Embryonic facial prominence (tissue), 1 donor: ENCODE results near the gene MICAL3.

Source experiments
- DNase-seq: peaks from one replicate; pipeline ENCODE4 v3.0.0-alpha.2; 2016; ENCODE audit errors: extremely low spot score

Gene MICAL3

DNA sequence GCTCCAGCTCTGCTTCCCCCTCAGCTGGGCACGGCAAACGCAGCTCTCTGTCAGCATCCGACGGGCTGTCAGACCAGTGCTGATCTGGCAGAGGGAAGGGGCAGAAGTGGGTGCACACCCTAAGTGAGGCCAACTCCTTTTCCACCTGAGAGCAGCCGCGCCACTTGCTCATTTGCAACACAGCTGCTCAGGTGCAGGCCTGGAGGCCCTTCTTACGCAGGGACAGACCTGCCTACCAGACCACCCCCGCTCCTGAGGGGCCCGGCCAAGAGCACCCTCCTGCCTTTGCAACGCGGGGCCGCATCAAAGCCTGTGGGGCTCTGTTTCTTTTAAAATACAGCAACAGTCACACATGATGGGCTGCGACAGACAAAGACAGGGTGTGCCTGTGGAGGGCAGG lies 202.3 kb downstream of the MICAL3 start:
- DNase-seq: no peak

DNA sequence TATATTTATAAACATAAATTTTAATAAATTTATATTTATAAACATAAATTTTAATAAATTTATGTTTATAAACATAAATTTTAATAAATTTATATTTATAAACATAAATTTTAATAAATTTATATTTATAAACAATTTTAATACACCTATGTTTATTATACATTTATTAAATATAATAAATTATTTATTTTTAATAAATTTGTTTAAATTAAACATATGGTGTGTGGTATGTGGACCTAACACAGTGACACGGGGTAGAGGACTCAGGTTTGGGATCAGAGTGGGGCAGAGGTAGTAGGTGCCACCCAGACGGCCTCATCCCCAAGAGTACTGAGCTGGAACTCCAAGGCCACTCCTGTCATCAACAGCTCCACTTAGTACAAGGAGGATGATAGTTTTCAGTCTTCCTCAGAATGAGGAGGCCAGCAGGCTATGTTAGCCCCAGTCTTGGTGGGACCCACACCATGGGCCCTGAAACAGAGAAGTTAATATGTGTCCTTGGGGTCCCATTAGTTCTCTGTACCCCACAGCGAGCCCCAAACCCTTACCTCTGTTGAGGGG lies 203.4 kb downstream of the MICAL3 start:
- DNase-seq: no peak

GRCh38 chr22:17818649-17819048 lies 205.7 kb downstream of the MICAL3 start:
- DNase-seq: no peak

- DNase-seq: no peak
Measured at GRCh38 chr22:17818180-17818579, 206.2 kb downstream of the MICAL3 start.

DNA sequence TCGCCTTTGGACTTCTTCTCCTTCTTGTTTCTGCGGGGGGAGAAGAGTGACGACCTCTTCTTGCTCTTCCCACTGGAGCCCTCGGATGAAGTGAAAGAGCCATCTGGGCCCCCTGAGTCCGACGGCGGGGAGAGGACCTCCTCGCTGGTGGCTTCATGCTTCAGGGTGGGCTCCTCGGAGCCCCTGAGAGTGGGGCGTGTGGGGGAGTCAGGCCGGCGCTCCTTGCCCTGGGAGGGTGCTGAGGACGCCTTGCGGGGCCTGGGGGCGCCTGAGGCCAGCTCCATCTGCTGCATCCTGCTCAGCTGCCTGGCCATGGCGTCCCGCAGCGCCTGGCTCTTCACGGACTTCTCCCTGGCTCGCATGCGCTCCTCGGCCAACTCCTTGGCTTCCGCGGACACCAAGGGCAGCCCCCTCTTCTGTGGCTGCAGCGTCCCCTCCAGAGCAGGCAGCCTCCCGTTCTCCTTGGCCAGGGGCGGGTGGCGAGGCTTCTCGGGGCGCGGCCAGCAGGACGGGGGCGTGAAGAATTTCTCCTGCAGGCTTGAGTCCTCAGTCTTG lies 206.8 kb downstream of the MICAL3 start:
- DNase-seq: no peak

DNA sequence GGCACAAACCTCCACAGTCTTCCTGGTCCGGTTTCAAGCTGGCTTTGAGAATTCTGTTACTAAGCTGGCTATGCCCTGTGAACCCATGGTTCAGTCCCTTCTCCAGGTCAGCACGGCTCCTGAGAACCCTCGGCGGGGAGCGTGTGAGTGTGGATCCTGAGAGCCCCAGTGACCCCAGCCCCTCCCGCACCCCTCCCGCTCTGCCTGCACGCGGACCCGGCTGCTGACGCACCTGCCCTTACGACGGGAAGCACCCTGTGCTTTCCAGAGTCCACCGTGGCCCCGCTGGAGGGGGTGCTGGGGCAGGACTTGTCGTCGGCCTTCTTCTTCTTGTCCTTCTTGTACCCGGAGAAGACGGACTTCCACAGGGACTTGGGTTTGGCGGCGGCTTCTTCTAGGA lies 207.3 kb downstream of the MICAL3 start:
- DNase-seq: no peak

- no peak for DNase-seq
Measured at GRCh38 chr22:17816649-17817048, 207.7 kb downstream of the MICAL3 start.

- DNase-seq: no peak
Measured at GRCh38 chr22:17815703-17816254, 208.6 kb downstream of the MICAL3 start.

DNA sequence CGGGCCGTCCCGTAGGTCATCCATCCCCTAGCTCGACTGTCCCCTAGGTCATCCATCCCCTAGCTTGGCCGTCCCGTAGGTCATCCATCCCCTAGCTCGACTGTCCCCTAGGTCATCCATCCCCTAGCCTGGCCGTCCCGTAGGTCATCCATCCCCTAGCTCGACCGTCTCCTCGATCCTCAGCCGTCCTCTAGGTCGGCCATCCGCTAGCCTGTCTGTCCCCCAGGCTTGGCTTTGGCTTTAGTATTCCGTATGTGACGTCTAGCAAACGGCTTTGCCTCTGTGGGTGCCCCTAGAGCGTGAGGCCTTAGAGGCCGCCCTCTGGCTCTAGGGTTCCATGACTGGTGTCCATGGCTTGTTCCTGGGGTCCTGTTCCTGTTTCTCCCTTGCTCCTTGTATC lies 209.5 kb downstream of the MICAL3 start:
- no peak for DNase-seq

- no peak for DNase-seq
Measured at GRCh38 chr22:17814084-17814483, 210.3 kb downstream of the MICAL3 start.

DNA sequence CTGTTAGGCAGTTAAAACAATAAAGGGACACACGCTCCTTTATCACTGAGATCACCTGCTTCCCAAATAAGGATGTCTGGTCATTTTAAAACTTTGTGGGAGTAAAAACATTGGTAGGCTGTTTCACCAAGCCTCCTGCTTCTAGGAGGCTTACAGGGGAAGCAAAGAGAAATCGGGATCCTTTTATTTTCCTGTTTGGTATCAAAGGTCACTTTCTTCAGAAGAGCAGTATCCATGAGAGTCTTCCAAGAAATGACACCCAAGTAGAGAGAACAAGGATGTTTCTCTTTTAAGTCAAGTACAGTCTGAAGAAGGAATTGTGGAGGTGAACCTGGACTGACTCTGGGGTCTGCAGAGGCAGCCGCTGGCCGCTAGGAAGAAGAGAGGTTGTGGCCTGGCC lies 213.2 kb downstream of the MICAL3 start:
- no peak for DNase-seq

DNA sequence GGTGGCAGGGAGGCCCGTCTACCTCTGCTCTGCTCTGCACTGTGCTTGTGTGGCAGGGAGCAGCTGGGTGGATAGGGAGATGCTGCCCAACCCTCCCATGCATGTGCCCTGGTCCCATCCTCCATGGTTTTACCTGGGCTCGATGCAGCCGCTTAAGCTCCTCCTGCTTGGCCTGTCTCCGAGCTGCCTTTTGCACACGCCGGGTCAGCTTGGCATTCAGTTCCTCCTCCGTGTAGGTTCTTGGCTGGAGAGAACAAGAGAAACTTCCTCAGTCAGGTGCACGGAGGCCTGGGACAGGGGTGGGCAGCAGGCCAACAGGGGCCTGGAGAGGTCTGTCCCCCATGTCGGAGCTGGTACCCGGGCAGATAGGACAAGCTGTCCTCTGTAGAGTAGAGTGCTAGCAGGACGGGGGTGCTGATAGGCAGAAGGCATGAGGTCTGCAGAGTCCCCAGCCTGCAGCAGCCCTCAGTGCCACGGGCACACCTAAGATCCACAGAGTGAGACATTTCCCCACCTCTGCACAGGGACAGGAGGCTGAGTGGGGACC lies 213.7 kb downstream of the MICAL3 start:
- DNase-seq: no peak

- DNase-seq: no peak
Measured at GRCh38 chr22:17808693-17809403, 215.5 kb downstream of the MICAL3 start.

DNA sequence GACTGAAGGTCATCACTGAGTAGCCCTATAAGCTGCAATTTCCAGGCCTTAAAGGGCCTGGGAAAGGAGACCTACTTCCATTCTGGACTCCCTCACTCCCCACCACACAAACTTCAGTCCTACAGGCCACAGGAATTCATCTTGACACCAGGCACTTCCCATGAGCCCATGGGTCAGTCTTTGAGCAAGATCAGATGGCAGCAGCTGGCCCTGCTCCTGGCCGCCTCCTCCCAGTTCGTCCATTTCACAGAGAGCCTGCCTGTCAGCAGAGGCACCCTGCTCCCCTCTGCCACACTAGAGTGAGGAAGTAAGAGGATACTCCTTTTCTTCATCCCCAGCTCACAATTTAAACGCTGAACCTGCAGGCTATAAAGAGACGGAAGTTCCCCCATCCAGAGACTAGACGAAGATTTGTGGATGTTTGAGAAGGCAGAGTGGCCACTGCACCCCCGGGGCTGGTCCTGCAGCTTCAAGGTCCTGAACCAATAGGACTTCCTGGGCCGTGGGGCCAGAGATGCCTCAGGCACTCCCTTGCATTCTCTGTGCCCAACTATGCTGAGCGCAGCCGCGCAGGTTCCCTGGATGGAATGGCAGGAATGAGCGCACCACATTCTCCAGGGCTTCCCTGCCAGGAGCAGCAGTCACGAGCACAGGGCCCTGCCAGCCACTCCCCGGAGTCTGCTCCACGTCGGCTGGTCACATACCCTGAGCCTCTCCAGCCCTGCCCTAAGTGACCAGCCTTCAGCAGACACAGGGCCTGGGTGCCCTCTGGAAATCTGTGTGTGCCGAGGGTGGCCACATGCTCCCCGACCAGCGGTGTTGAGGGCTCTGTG lies 216.6 kb downstream of the MICAL3 start:
- no peak for DNase-seq

DNA sequence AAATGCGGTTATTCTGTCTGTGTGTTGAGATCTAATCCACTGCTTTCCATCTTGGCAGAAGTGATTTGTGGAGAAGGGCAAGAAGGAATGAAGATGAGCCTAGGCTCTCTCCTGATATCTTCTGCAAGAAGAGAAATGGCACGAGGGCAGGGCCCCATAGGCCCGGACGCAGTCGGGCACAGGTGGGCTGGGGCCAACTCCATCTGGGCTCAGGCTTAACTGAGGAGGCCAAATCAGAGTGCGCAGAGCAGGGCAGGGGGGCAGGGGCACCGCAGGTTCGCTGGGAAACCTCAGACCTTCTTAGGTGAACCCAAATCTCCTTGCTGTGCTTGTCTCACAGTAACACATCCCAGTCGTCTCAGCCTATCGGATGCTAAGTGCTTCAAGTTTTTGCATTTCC lies 217.3 kb downstream of the MICAL3 start:
- no peak for DNase-seq

DNA sequence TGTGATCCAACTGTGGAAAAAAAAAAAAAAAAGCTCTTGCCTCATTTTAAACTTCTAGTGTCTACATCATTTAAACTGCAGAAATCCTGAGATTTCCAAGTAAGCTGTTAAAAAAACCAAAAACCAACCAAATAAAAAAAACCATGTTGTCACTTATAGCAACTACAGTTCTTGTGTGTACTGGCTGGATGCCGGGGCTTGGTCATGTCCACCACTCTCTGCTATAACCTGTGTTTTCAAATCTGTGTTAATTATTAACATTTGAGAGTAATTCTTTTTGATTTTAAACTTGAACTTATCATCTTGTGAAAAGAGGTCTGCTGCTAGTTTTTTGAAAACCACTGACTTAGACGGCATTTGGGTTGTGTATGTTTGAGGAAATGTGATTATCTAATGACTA lies 217.9 kb downstream of the MICAL3 start:
- no peak for DNase-seq

- DNase-seq: no peak
Measured at GRCh38 chr22:17804331-17805080, 219.9 kb downstream of the MICAL3 start.

- no peak for DNase-seq
Measured at GRCh38 chr22:17803609-17804270, 220.6 kb downstream of the MICAL3 start.

DNA sequence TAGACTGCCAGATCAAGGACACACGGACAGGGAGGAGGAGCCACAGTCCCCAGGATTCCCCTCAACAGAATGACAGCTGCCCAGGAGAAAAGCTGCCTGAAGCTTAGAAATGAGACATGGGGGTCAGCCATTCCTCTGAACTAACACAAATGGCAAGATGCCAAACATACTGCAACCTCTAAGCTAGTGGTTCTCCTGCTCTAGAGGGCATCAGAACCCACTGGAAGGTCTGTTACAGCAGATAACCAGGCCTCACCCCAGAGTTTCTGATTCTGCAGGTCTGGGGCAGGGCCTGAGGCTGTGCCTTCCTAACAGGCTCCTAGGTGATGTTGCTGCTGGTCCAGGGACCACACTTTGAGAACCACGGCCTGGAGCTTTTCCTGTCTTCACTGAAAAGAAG lies 221.5 kb downstream of the MICAL3 start:
- DNase-seq: no peak

DNA sequence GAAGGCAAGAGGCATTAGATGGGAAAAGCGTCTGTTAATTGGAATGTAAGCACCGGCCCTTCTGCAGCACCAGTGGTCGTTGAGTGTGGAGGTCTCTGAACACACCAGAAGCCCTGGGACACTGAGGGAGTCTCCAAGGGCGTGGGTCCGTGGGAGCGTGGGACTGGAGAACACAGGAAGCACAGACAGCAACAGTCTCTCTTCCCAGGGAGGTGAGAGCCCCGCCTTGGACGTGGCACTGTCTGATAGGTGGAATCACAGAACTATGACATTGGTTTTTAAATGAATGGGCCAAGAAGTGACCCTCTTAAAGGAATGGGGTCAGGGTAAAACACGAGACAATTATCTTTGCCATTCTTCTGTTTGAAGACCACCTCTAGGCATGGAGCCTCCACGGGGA lies 221.9 kb downstream of the MICAL3 start:
- no peak for DNase-seq
